HG03571 (cell line): Measurements from ENCODE around the gene EXOSC6.
"Not testable (repeated sequence)": the region's sequence is repeated elsewhere in the genome, so short reads cannot be mapped to it uniquely, and the experiment has no call there.

Source experiments
- ATAC-seq: cut with Tn5 transposase; IDR thresholded peaks from one replicate; pipeline ENCODE4 v1.9.1; 2021; ENCODE audit not compliant: unreplicated experiment

EXOSC6 gene

GRCh38 chr16:70200063-70200462, 51.7 kb downstream of the EXOSC6 start:
- ATAC-seq, result not testable (repeated sequence)

- not testable (repeated sequence) for ATAC-seq
Observed at GRCh38 chr16:70199170-70199569, 52.6 kb downstream of the EXOSC6 start.

- ATAC-seq, result not testable (repeated sequence)
Observed at GRCh38 chr16:70198666-70199065, 53.1 kb downstream of the EXOSC6 start.

- ATAC-seq, result not testable (repeated sequence)
Observed at GRCh38 chr16:70198230-70198629, 53.5 kb downstream of the EXOSC6 start.

- ATAC-seq, result not testable (repeated sequence)
Observed at GRCh38 chr16:70197611-70198010, 54.1 kb downstream of the EXOSC6 start.
